Smooth muscle cell (in vitro differentiated cells): ENCODE measurements around the gene TEX101. TPM values are rescaled to one million over a fixed set of nuclear protein-coding genes. Genes with fewer than 3 reads are reported as not detected.

ENCODE experiments used
- DNase-seq: peaks from one replicate; lab custom pipeline; 2025; ENCODE audit not compliant: unreplicated experiment; lab: John Stamatoyannopoulos, UW
- H2AFZ ChIP-seq: fragments of 200-600 bp; sonication (generic); 2 replicates; pipeline ENCODE4 v1.6.0; 2016; ENCODE audit warnings: antibody characterized with exemption, low read depth, mild to moderate bottlenecking
- H3F3A ChIP-seq: fragments of 200-600 bp; sonication (generic); 2 replicates; pipeline ENCODE4 v1.6.0; 2017; ENCODE audit warnings: antibody characterized with exemption, low read depth
- H3K27ac ChIP-seq: fragments of 200-600 bp; sonication (generic); 2 replicates; pipeline ENCODE4 v1.5.1; 2016; ENCODE audit warnings: low read depth, mild to moderate bottlenecking
- H3K27me3 ChIP-seq: fragments of 200-600 bp; sonication (generic); 2 replicates; pipeline ENCODE4 v1.6.1; 2016; ENCODE audit warnings: low read depth, mild to moderate bottlenecking
- H3K36me3 ChIP-seq: fragments of 200-600 bp; sonication (generic); 2 replicates; pipeline ENCODE4 v1.5.1; 2016; ENCODE audit warnings: low read depth
- H3K4me1 ChIP-seq: fragments of 200-600 bp; sonication (generic); 2 replicates; pipeline ENCODE4 v1.5.1; 2016; ENCODE audit warnings: low read depth
- H3K4me2 ChIP-seq: fragments of 200-600 bp; sonication (generic); 2 replicates; pipeline ENCODE4 v1.6.0; 2016; ENCODE audit warnings: mild to moderate bottlenecking
- H3K4me3 ChIP-seq: fragments of 200-600 bp; sonication (generic); 2 replicates; pipeline ENCODE4 v1.5.1; 2016; ENCODE audit warnings: mild to moderate bottlenecking
- H3K79me2 ChIP-seq: fragments of 200-600 bp; sonication (generic); 2 replicates; pipeline ENCODE4 v1.6.0; 2016; ENCODE audit warnings: low read depth, mild to moderate bottlenecking
- H3K9ac ChIP-seq: fragments of 200-600 bp; sonication (generic); 2 replicates; pipeline ENCODE4 v1.6.0; 2016; ENCODE audit warnings: low read depth
- H3K9me3 ChIP-seq: fragments of 200-600 bp; sonication (generic); replicated peaks from 2 replicates; pipeline ENCODE4 v1.5.1; 2016; ENCODE audit warnings: low read depth
- H4K20me1 ChIP-seq: fragments of 200-600 bp; sonication (generic); 2 replicates; pipeline ENCODE4 v1.6.0; 2016; ENCODE audit warnings: low read depth
- WGBS: methylation state at CpG from one replicate; pipeline ENCODE4 v1.1.7; 2016; ENCODE audit warnings: low lambda C conversion rate; 5-methylcytosine and 5-hydroxymethylcytosine counted together
- polyA plus RNA-seq: library from polyadenylated mRNA; unstranded; fragments of >200 nt; fragmentation: Nextera tagmentation; extraction: Ambion mirVana; gene quantifications from 2 replicates; pipeline ENCODE4 v1.2.1, GENCODE V29; 2016
- total RNA-seq: library from RNA; depleted of rRNA; stranded (reverse); fragments of >200 nt; gene quantifications from 2 replicates; pipeline ENCODE4 v1.2.3, GENCODE V29; 2014
- TF ChIP-seq, protein P1 (sequence below): fragments of 200-600 bp; sonication (generic); IDR thresholded peaks from 2 replicates; pipeline ENCODE4 v1.5.1; 2017; ENCODE audit warnings: borderline replicate concordance, mild to moderate bottlenecking, antibody characterized with exemption; ENCODE audit not compliant: insufficient read depth, poor library complexity, severe bottlenecking

The TEX101 gene
- total and polyA plus RNA-seq, 2 experiments from 2014 or later: not detected

DNA sequence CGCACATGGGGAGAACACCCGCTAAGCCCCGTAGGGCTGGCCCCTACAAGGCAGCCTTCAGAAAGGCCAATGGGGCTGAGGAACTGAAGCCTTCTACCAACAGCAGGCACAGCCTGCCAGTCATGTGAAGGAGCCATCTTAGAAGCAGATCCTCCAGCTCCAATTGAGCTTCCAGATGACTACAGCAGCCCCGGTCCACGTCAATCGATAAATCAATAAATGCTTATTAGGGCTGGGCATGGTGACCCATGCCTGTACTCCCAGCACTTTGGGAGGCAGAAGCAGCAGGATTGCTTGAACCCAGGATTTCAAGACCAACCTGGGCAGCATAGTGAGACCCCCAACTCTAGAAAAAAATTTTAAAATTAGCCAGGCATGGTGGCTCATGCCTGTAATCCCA lies 23.0 kb downstream of the TEX101 start:
- no peak overlapping the region for H2AFZ ChIP-seq
- no peak overlapping the region for H3K9ac ChIP-seq
- no peaks in the 10 kb centered on the region for H3K36me3 ChIP-seq
- no peak for DNase-seq
- TF ChIP-seq, protein P1, sequence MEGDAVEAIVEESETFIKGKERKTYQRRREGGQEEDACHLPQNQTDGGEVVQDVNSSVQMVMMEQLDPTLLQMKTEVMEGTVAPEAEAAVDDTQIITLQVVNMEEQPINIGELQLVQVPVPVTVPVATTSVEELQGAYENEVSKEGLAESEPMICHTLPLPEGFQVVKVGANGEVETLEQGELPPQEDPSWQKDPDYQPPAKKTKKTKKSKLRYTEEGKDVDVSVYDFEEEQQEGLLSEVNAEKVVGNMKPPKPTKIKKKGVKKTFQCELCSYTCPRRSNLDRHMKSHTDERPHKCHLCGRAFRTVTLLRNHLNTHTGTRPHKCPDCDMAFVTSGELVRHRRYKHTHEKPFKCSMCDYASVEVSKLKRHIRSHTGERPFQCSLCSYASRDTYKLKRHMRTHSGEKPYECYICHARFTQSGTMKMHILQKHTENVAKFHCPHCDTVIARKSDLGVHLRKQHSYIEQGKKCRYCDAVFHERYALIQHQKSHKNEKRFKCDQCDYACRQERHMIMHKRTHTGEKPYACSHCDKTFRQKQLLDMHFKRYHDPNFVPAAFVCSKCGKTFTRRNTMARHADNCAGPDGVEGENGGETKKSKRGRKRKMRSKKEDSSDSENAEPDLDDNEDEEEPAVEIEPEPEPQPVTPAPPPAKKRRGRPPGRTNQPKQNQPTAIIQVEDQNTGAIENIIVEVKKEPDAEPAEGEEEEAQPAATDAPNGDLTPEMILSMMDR: no peak
- H3K4me2 ChIP-seq: no peak overlapping the region
- no peaks in the 10 kb centered on the region for H3K27me3 ChIP-seq
- no peaks in the 10 kb centered on the region for H3K4me1 ChIP-seq
- H3K9me3 ChIP-seq: no peaks in the 10 kb centered on the region
- H4K20me1 ChIP-seq: no peaks in the 10 kb centered on the region
- no peaks in the 10 kb centered on the region for H3K79me2 ChIP-seq
- H3K27ac ChIP-seq: no peak overlapping the region
- no peak overlapping the region for H3K4me3 ChIP-seq
- 82% methylated on average over 6 of the region's 6 CpGs for WGBS
- no peaks in the 10 kb centered on the region for H3F3A ChIP-seq

DNA sequence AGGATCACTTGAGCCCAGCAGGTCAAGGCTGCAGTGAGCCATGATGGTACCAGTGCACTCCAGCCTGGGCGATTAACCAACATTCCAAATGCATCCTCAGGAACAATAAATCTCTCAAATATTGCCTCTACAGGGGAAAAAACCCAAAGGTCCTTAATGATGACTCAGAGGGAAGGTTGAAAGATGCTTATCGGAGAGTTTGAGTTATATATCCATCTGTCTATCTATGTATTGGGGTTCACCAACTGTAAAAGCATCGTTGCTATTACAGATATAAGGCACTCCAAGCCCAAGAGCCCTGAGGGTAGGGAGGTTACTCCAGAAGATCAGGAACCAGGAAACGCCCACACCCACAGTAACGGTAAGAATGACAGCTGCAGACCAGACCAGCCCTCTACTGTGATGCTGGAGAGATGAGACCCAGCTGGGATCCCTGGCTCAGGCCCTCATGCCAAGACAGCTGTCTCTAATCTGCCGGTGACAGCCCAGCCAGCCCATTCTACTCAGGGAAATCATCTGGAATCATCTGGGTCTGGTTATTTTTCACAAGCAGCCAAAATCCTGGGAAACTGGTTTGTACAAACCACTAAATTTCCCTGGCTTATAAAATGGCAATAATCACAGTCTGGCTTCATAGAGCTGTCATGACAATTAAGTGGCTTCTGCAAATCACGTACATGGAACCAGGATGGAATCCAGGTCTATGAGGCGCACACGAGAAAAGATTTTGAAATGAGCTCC lies 23.8 kb downstream of the TEX101 start:
- no peaks in the 10 kb centered on the region for H3K27me3 ChIP-seq
- no peaks in the 10 kb centered on the region for H3K4me1 ChIP-seq
- no peaks in the 10 kb centered on the region for H3F3A ChIP-seq
- no peaks in the 10 kb centered on the region for H3K36me3 ChIP-seq
- H3K4me2 ChIP-seq: no peak overlapping the region
- no peaks in the 10 kb centered on the region for H3K9me3 ChIP-seq
- TF ChIP-seq, protein P1: no peak
- H3K4me3 ChIP-seq: no peak overlapping the region
- H3K79me2 ChIP-seq: no peaks in the 10 kb centered on the region
- no peak overlapping the region for H2AFZ ChIP-seq
- H3K27ac ChIP-seq: no peak overlapping the region
- no peak for DNase-seq
- no peak overlapping the region for H3K9ac ChIP-seq
- 60% methylated on average over 9 of the region's 9 CpGs for WGBS
- H4K20me1 ChIP-seq: no peaks in the 10 kb centered on the region

DNA sequence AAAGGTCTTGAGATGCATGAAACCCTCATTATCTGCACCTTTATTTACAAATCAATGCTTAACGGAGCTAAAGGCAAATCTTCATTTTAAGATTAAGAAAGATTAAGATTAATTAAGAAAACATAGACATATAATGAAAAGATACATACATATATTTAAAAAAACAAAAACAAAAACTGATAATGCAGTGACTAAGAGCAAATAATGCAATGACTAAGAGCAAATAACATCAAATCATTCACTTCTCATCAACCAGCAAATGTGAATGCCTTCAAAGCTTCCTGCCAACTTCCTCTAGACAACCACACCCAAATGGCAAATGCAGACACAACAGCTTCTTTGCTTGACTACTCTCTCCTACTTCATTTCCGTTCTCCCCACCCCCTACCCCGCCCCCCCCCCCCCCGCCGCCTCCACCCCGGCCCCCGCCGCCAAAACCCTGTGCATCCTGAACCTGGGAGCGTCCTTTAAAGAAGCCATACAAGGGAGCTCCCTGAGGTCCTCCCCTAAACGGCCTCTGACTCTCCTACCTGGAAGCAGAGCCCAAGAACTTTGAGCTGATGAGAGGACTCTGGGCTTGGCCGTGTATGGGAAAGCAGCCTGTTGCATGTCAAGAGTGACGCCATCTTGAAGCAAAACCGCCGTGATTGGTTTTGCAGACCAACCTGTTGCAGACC lies 24.5 kb downstream of the TEX101 start:
- Histone ChIP-seq H3K4me2 (no peak overlapping the region), H3K9ac (no peak overlapping the region)
- DNase-seq: no peak

More for the DNA sequence above, 24.5 kb downstream of the TEX101 start:
- WGBS: 84% methylated on average over 14 of the region's 14 CpGs
- H3K9me3 ChIP-seq: no peaks in the 10 kb centered on the region
- H3K27ac ChIP-seq: no peak overlapping the region
- H3K4me3 ChIP-seq: no peak overlapping the region
- H3K4me1 ChIP-seq: no peaks in the 10 kb centered on the region
- TF ChIP-seq, protein P1: no peak
- no peaks in the 10 kb centered on the region for H3K27me3 ChIP-seq
- H3K36me3 ChIP-seq: no peaks in the 10 kb centered on the region
- no peaks in the 10 kb centered on the region for H3K79me2 ChIP-seq
- H3F3A ChIP-seq: no peaks in the 10 kb centered on the region
- no peak overlapping the region for H2AFZ ChIP-seq
- H4K20me1 ChIP-seq: no peaks in the 10 kb centered on the region
